ENCODE results near the gene ANO7.

ANO7 gene

GRCh38 chr2:241255542-241256167 is 67.2 kb downstream of the ANO7 start:
- no peak for DNase-seq (ENCODE audit: low spot score)

- no peak for DNase-seq (ENCODE audit: low spot score)
Observed at GRCh38 chr2:241256168-241256545, 67.7 kb downstream of the ANO7 start.

- no peak for DNase-seq (ENCODE audit: low spot score)
Observed at GRCh38 chr2:241257419-241258032, 69.0 kb downstream of the ANO7 start.

- DNase-seq (ENCODE audit: low spot score), result no peak
Observed at GRCh38 chr2:241258505-241259280, 70.2 kb downstream of the ANO7 start.

DNA sequence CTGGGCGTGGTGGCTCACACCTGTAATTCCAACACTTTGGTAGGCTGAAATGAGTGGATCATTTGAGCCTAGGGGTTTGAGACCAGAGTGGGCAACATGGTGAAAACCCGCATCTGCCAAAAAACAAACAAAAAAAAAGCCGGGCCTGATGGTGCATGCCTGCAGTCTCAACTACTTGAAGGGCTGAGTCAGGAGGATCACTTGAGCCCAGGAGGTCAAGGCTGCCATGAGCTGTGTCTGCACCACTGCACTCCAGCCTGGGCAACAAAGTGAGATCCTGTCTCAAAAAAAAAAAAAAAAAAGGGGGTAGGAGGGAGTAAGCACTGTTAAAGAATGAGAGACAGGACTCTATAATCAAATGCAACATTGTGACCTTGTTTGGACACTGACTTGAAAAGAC is 72.4 kb downstream of the ANO7 start:
- DNase-seq (ENCODE audit: low spot score), result no peak

DNA sequence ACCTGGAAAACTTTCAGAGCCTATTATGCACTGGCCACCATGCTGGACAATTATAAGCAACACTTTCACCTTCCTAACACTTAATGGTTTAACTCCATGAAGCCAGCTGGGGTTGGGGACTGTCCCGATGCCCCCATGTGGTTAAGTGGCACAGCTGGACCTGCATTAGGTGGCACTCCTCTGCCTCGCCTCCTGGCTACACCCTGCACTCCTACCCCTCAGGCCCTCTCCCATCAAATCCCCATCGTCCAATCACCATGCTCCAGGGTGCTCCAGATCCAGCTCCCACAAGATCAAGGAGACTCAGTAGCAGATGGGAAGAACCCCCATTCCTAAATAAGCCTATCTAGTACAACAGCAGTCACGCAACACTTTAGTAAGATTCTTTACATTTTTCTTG is 73.2 kb downstream of the ANO7 start:
- DNase-seq (ENCODE audit: low spot score), result no peak

- DNase-seq (ENCODE audit: low spot score), result no peak
Observed at GRCh38 chr2:241263061-241263460, 74.6 kb downstream of the ANO7 start.

- DNase-seq (ENCODE audit: low spot score), result no peak
Observed at GRCh38 chr2:241265506-241265905, 77.0 kb downstream of the ANO7 start.

GRCh38 chr2:241267249-241268067 is 79.0 kb downstream of the ANO7 start:
- DNase-seq (ENCODE audit: low spot score), result no peak

GRCh38 chr2:241268306-241268705 is 79.8 kb downstream of the ANO7 start:
- DNase-seq (ENCODE audit: low spot score), result no peak

DNA sequence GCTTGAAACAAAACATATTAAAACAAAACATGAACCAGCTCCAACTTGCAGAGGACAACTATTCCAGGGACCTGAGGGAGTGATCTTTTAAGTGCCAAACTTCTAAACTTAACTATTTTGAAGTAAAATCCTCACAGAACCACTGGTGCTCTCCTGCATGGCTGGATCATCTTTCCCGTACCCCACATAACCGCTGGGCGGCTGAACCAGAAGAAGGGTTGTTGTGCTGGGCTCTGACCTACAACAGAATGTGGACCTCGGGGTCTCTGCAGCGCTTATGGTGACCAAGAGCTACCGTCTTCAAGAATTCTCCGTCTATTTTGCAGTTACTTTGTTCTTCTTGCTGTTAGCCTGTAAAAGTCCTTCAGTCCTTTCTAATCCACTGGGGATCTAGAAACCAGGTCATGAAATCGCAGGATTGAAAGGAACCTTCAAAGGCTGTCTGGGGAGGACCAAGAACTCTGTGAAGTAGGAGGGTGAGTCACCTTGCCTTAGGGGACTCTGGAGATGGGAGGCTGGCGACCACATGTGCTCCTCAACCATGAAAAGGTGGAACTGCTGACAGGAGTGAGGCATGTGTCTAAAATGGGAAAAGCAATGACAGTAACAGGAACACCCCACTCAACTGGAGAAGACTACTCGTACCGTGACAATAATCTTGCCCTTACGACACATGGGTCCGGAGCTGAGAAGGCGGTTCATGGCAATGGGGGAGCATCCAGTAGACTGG is 80.4 kb downstream of the ANO7 start:
- DNase-seq (ENCODE audit: low spot score), result no peak

DNA sequence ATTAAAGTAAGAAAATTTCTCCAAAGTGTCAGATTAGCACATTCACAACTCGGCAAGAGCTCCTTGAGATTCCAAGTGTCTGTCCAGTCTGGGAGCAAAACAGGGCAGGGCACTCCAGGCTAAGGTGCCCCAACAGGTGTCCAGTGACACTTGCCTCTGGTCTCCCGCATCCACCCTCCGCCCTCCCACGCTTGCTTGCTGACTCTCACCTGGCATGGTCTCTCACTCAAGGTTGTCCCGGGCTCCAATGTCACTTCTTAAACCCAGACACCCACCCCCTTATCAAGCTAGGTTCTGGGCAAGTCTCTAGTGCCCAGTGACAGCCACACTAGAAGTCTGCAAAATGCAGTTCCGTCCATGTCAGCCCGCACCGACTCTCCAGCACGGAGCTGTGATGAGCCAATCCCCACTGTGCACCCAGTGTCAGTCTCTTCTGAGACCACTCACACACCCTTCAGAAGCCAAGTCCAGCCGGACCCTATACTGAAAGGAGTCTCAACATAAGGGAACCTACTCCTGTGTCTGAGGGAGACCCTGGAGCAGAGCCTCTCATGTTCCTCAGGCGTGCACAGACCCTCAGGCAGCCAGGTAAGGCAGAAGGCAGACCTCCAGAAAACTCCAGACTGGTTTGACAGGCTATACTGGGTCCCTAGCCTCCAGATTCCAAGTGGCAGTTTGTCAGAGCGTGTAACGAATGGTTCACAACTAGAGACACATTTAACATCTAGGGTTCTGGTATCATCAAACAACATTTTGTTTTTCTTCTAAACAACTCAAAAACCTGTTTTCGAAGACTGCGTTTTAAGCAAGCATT is 81.4 kb downstream of the ANO7 start:
- DNase-seq (ENCODE audit: low spot score), result no peak

GRCh38 chr2:241270531-241270930 is 82.1 kb downstream of the ANO7 start:
- DNase-seq (ENCODE audit: low spot score), result no peak

DNA sequence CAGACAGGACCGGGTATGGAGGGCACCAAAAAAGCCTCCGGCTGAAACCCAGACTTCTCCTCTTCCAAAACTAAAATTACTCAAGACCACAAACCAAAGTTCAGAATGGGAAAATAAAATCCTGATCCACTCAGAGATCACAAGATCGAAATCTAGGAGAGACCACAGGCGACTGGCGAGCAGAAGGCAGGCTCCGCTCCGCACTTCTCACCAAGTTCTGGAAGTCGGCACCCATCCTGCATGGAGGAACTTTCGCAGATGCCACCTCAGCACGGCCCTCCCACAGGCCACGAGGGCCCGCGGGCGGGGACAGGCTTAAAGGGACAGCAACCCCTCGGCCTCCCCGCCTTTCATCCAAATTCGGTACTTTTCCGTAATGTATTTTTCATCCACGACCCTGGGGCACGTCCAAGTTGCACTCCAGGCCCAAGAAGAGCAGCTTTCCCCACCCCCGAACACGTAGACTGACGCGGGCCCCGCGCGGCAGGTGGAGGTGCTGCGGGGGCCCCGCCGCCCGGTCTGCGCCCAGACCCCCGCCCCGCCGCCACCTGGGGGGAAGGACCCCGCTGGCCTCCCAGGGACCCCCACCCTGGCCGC is 83.3 kb downstream of the ANO7 start:
- peak; percentile 63 for DNase-seq (ENCODE audit: low spot score)

- peak; percentile 31 for DNase-seq (ENCODE audit: low spot score)
Observed at GRCh38 chr2:241272303-241273209, 84.1 kb downstream of the ANO7 start.

GRCh38 chr2:241273210-241274020 is 84.9 kb downstream of the ANO7 start:
- no peak for DNase-seq (ENCODE audit: low spot score)

GRCh38 chr2:241274127-241274526 is 85.7 kb downstream of the ANO7 start:
- no peak for DNase-seq (ENCODE audit: low spot score)
